ENCODE data around the gene KIF11. TPM values are rescaled to one million over a fixed set of nuclear protein-coding genes. Genes with fewer than 3 reads are reported as not detected.
A peak's percentile ranks its signal among the peaks of the same experiment; 100 is the strongest.

Gene KIF11
- total and polyA plus RNA-seq, 2 of the 4 experiments (the other 2 are of a cell fraction), result 8.8 to 18.3 TPM

DNA sequence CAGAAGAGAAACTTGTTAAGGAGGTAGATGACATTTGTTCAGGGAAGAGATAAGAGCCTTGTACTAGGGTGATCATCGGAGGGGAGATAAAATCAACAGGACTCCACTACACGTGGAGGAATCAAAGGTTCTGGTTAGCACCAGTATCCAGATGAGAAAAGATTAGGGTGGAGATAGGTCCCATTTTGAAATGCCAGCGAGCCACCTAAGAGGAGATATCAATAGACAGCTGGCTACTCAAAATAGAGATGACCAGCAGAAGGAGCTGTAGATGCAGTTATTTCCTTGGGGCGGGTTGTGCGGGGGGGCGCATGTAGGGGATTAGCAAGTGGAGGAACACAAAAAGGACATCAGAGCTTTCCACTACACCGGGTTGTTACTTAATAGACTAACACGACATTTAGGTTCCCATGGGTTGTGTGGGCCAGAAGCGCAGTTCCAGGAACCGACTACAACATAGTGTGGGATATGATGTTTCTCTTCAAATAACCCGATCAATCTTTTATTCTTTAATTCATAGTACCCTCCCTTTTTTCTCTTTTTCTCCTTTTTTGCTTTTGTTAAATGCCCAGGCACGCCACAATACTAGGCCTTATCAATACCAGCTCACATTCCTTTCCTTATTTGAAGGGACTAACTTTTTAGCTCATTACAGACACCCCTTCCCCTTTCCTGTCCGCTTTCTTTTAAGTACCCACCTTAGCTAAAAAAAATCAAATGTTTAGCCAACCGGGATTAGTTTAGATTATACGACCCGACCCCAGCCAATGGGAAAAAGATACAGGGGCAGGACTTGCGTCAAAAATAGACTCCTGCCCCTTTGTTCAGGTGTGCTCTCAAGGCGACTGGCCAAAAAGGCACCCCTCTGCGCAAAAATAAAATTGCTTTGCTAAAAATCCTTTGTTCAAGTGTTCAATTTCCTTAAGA is 2.0 kb upstream of the KIF11 start:
- H3K4ac ChIP-seq (ENCODE audit: low read depth, low read length), result peak overlapping the region; percentile 72; the same call in 1 of the 2 replicates
- no peak overlapping the region for H2BK20ac ChIP-seq (ENCODE audit: low read depth, low read length)
- ChIA-PET POLR2A (ENCODE audit: unreplicated experiment) (interaction anchor here (0.6 to 1.0 kb wide), 3 partner anchors 9 to 292 kb away, joined by 3 read pairs; no protein-coding TSS in a partner anchor), CTCF (interaction anchor here (0.5 to 1.5 kb wide), 5 partner anchors 8 to 277 kb away, joined by 3 to 7 read pairs (median 3); partner anchors contain the start of gene IDE)
- H3K14ac ChIP-seq (replicated peaks; ENCODE audit: low read depth, low read length), result peak overlapping the region; percentile 47
- 44% methylated on average over 6 of the region's 19 CpGs; no CpG with 5 or more reads in 1 of the 2 experiments for WGBS, 2 experiments (ENCODE audit: extremely low coverage in 2 of 2, insufficient read length in 1 of 2)
- H2AFZ ChIP-seq (replicated peaks; ENCODE audit: low read length, poor library complexity), result peak overlapping the region; percentile 79
- no peaks in the 10 kb centered on the region for H3K36me3 ChIP-seq (ENCODE audit: control insufficient read depth, insufficient read depth, low read length)
- H3K9ac ChIP-seq (ENCODE audit: low read depth, low read length), result peak overlapping the region; percentile 74
- H4K20me1 ChIP-seq (ENCODE audit: insufficient read depth, low read length), result no peaks in the 10 kb centered on the region
- H4K8ac ChIP-seq (ENCODE audit: low read depth in 2 of 2, low read length in 2 of 2), result peak overlapping the region; percentile 90 to 98
- DNase-seq, result peak; percentile 69
- peak overlapping the region; percentile 90 for H3K56ac ChIP-seq (ENCODE audit: extremely low read depth, insufficient read depth, low read length)
- BruUV-seq (replicated peaks), result no TSS peak
- peak overlapping the region; percentile 69 for H3K4me2 ChIP-seq (ENCODE audit: low read depth, low read length)
- H4K5ac ChIP-seq (ENCODE audit: low read depth, low read length), result peak overlapping the region; percentile 56
- H3K9me1 ChIP-seq (ENCODE audit: insufficient read depth, low read length), result no peaks in the 10 kb centered on the region
- H2AK5ac ChIP-seq (ENCODE audit: low read depth, low read length), result peak overlapping the region; percentile 79
- H2BK15ac ChIP-seq (ENCODE audit: low read depth, low read length), result peak overlapping the region; percentile 37; the same call in 1 of the 3 replicates
- peak overlapping the region; percentile 52 for H4K91ac ChIP-seq (ENCODE audit: insufficient read depth, low read depth, low read length)
- peaks cover 0 to 10% of the 10 kb centered on the region in 2 experiments; a peak in 1 of 4 replicates for H3K79me1 ChIP-seq (ENCODE audit: low read depth in 1 of 2, low read length in 2 of 2)
- no peak overlapping the region; the same call in 1 of the 2 replicates for H3K23ac ChIP-seq (ENCODE audit: low read depth, low read length)
- peak overlapping the region; percentile 86 for H3K27ac ChIP-seq (ENCODE audit: insufficient read depth, low read length)
- H2AK9ac ChIP-seq (replicated peaks; ENCODE audit: low read depth, low read length, poor library complexity), result peak overlapping the region; percentile 58
- H3K4me3 ChIP-seq (ENCODE audit: insufficient read depth, low read depth, low read length), result peak overlapping the region; percentile 45; the same call in 1 of the 2 replicates
- no peak overlapping the region for H2BK120ac ChIP-seq (ENCODE audit: low read depth, low read length)
- TF ChIP-seq RAD21 (IDR thresholded peaks at IDR 0.05; ENCODE audit: low read length) (peak; percentile 57), FOS (IDR thresholded peaks at IDR 0.05; ENCODE audit: low read depth, low read length) (no peak), SMC3 (IDR thresholded peaks at IDR 0.05; ENCODE audit: low read depth, low read length) (peak; percentile 57), NFE2L2 (IDR thresholded peaks at IDR 0.05; ENCODE audit: low read depth, low read length) (no peak), MAZ (IDR thresholded peaks at IDR 0.05; ENCODE audit: borderline replicate concordance, low read depth, low read length) (peak; percentile 85), POLR2A (IDR thresholded peaks at IDR 0.05; ENCODE audit: low read depth, low read length) (no peak), CHD1 (IDR thresholded peaks at IDR 0.05; ENCODE audit: low read depth, low read length) (no peak), CEBPB (IDR thresholded peaks at IDR 0.05; ENCODE audit: low read depth, low read length) (no peak)
- TF ChIP-seq, protein P1, sequence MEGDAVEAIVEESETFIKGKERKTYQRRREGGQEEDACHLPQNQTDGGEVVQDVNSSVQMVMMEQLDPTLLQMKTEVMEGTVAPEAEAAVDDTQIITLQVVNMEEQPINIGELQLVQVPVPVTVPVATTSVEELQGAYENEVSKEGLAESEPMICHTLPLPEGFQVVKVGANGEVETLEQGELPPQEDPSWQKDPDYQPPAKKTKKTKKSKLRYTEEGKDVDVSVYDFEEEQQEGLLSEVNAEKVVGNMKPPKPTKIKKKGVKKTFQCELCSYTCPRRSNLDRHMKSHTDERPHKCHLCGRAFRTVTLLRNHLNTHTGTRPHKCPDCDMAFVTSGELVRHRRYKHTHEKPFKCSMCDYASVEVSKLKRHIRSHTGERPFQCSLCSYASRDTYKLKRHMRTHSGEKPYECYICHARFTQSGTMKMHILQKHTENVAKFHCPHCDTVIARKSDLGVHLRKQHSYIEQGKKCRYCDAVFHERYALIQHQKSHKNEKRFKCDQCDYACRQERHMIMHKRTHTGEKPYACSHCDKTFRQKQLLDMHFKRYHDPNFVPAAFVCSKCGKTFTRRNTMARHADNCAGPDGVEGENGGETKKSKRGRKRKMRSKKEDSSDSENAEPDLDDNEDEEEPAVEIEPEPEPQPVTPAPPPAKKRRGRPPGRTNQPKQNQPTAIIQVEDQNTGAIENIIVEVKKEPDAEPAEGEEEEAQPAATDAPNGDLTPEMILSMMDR (conservative IDR thresholded peaks at IDR 0.05; ENCODE audit: low read depth, low read length), result peak; percentile 63
- intact Hi-C loops (cut with micrococcal nuclease), result loop anchor here (2.0 to 5.0 kb wide), 4 partner anchors 54 to 290 kb away; no protein-coding TSS in a partner anchor
- peak overlapping the region; percentile 2; the same call in 1 of the 2 replicates for H3K18ac ChIP-seq (ENCODE audit: low read depth, low read length)
- no peaks in the 10 kb centered on the region for H3K27me3 ChIP-seq (ENCODE audit: control insufficient read depth, insufficient read depth, low read length)
- peak overlapping the region; percentile 75 for H2BK5ac ChIP-seq (ENCODE audit: low read depth, low read length, poor library complexity, severe bottlenecking)
- in situ Hi-C loops (cut with MboI; ENCODE audit: low sequenced_read_pairs), result no loop called here
- no peak for ATAC-seq (ENCODE audit: low read depth)
- H3K9me3 ChIP-seq (ENCODE audit: control insufficient read depth, insufficient read depth, low read length), result no peaks in the 10 kb centered on the region
- dilution Hi-C loops (cut with HindIII; ENCODE audit: low sequenced_read_pairs, unreplicated experiment), result no loop called here
- H3K4me1 ChIP-seq (ENCODE audit: control insufficient read depth, insufficient read depth, low read length), result peaks cover 7% of the 10 kb centered on the region
